Measurements from ENCODE around the gene CLDN18. TPM values are rescaled to one million over a fixed set of nuclear protein-coding genes. Genes with fewer than 3 reads are reported as not detected.

Gene CLDN18
- total RNA-seq, 4 donors from 2014 or later = 0.13 TPM; not detected in 3

DNA sequence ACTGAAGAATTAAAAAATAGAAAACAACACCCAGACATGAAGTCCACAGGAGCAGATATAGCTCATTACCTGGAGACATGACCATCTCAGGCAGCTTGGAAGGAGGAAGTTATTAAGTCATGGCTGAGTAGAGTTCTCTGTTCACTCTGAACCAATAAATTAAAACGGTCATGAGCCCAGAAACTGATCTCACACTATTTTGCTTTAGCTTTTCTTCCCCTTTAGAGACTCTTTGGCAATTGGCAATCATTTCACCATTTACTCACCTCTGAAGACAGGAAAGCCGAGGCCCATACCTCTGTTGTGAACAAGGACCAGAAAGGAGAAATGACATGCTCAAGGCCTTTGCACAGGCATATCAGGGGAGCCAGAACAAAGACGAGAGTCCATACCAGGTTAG is 26.6 kb downstream of the CLDN18 start:
- DNase-seq (ENCODE audit: low spot score in 2 of 2) = no peak
- 58 to 73% methylated on average over 3 of the region's 3 CpGs for WGBS, 2 donors
- H3K4me3 ChIP-seq (ENCODE audit: low read depth, poor library complexity, severe bottlenecking) = no peak overlapping the region
- intact Hi-C loops (cut with DNase I; ENCODE audit: low total_unique reads) = no loop called here
- TF ChIP-seq, protein P1, sequence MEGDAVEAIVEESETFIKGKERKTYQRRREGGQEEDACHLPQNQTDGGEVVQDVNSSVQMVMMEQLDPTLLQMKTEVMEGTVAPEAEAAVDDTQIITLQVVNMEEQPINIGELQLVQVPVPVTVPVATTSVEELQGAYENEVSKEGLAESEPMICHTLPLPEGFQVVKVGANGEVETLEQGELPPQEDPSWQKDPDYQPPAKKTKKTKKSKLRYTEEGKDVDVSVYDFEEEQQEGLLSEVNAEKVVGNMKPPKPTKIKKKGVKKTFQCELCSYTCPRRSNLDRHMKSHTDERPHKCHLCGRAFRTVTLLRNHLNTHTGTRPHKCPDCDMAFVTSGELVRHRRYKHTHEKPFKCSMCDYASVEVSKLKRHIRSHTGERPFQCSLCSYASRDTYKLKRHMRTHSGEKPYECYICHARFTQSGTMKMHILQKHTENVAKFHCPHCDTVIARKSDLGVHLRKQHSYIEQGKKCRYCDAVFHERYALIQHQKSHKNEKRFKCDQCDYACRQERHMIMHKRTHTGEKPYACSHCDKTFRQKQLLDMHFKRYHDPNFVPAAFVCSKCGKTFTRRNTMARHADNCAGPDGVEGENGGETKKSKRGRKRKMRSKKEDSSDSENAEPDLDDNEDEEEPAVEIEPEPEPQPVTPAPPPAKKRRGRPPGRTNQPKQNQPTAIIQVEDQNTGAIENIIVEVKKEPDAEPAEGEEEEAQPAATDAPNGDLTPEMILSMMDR (IDR thresholded peaks at IDR 0.05) = no peak

DNA sequence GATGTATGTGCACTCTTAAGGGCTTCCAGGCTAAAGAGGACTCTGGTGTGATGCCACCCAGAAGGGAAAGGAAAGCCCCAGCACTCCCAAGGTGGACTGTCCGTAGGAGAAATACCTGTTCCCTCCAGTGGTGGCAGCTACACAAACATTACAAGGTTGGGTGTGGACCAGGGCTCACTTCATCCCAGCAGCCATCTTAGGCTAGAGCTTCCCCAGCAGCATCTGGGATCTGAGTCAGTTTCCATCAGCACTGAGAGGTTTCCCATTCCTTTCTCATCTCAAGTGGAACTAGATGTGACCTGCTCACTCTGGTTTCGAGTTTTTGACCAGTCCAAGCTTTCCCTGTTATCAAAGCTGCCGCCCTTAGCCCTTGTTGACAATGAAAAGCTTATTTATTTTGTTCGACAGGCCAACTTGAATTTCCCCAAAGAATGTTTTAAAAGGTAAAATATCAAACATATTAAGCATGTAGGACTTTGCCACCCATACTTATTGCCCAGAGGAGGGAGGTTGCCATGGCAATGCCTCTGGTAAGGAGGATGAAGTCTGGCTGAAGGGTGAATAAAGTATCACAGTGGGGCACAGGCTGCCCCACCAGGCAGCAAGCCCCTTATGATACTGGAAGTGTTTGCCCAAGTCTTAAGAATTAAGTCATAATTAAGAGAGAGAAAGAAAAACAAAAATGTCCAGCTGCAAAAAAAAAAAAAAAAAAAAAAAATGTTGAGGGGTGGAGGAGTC is 28.9 kb downstream of the CLDN18 start:
- no peak for DNase-seq (ENCODE audit: low spot score in 2 of 2)
- 94 to 96% methylated on average over 4 of the region's 4 CpGs for WGBS, 2 donors

DNA sequence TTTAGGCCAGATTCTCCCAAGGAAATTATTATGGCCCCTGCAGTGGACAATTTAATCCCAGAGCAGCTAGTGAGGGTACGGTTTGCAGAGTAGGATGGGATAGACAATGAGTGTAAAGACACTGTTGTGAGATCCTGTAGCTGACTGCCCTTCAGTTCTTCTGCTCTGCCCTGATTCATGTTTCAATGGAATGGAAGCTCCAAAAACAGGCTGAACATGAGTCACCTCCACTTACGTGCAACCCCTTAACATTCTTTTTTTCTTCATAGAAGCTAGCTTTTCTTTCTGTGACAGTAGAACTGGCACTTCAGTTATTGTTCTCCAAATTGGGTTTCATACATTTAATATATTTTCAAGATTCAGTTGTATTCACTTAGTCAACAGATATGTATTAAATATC is 32.1 kb downstream of the CLDN18 start:
- intact Hi-C loops (cut with DNase I; ENCODE audit: low total_unique reads) = no loop called here
- DNase-seq (ENCODE audit: low spot score in 2 of 2) = no peak
- no peak overlapping the region for H3K4me3 ChIP-seq (ENCODE audit: low read depth, poor library complexity, severe bottlenecking)
- 79 to 80% methylated on average over 2 of the region's 2 CpGs for WGBS, 2 donors
- no peak for TF ChIP-seq POLR2A (IDR thresholded peaks at IDR 0.05)
- TF ChIP-seq, protein P1 (IDR thresholded peaks at IDR 0.05) = no peak

More for the DNA sequence above, 28.9 kb downstream of the CLDN18 start:
- intact Hi-C loops (cut with DNase I; ENCODE audit: low total_unique reads) = no loop called here
- TF ChIP-seq, protein P1 (IDR thresholded peaks at IDR 0.05) = no peak
- no peak for TF ChIP-seq POLR2A (IDR thresholded peaks at IDR 0.05)
- H3K4me3 ChIP-seq (ENCODE audit: low read depth, poor library complexity, severe bottlenecking) = no peak overlapping the region

DNA sequence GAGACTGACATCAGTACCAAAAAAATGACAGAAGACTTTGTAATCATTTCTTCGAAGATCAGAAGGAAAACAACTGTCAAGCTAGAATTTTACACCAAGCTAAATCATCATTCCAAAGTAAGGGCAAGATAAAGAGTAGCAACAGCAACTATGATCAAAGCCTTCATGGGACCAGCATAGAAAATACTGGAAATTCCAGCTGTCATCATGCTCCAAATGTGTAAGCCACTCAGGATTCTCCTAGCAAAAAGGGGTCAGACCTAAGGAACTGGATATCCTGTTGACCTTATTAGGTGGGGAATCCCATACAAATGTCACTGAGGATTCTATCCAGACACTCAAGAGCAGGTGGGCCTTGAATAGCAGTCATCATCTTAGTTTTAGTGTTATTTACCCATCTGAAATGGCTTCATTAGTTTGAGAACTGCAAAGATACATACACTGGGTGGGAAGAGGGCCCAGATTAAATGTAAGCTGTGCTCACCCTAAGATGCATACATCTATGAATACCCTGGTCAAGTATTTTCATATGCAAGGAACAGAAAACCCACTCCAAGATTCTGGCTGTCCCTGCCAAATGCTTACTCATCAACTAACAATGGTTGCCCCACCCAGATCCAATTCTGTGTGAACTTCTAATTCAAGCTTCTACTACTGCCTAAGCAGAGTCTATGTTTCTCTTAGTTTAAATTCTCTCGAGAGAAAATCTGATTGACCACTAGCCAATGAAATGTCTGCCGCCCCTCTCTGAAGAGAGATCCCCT is 33.5 kb downstream of the CLDN18 start:
- no peak for DNase-seq (ENCODE audit: low spot score in 2 of 2)

DNA sequence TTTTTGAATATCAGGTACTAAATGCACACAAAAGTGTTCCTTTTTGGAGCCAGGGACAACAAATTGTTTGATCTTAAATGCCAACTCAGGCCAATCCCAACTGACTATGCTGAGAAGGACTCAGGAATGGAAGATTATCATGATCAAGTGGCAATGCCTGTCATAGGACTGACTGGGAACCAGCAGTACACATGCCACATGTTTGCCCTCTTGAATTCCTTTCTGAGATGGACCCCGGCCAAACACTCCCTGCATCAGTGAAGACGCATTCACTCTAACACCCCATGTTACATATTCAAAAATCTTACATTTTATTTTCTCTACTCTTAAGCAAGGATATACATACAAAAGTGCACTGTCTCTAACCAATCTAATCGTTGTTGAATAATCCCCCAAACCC is 36.1 kb downstream of the CLDN18 start:
- DNase-seq (ENCODE audit: low spot score in 2 of 2) = no peak
- intact Hi-C loops (cut with DNase I; ENCODE audit: low total_unique reads) = no loop called here
- H3K4me3 ChIP-seq (ENCODE audit: low read depth, poor library complexity, severe bottlenecking) = no peak overlapping the region
- TF ChIP-seq, protein P1 (IDR thresholded peaks at IDR 0.05) = no peak
- no peak for TF ChIP-seq POLR2A (IDR thresholded peaks at IDR 0.05)
- 90 to 92% methylated on average over 3 of the region's 3 CpGs for WGBS, 2 donors

More for the DNA sequence above, 33.5 kb downstream of the CLDN18 start:
- intact Hi-C loops (cut with DNase I; ENCODE audit: low total_unique reads) = no loop called here
- TF ChIP-seq POLR2A (IDR thresholded peaks at IDR 0.05) = no peak
- TF ChIP-seq, protein P1 (IDR thresholded peaks at IDR 0.05) = no peak
- 70 to 72% methylated on average over 3 of the region's 3 CpGs for WGBS, 2 donors
- no peak overlapping the region for H3K4me3 ChIP-seq (ENCODE audit: low read depth, poor library complexity, severe bottlenecking)
